ENCODE results near the gene F9. TPM values are rescaled to one million over a fixed set of nuclear protein-coding genes. Genes with fewer than 3 reads are reported as not detected.

The F9 gene
- total RNA-seq, 1 donor from 2014 or later, result not detected

DNA sequence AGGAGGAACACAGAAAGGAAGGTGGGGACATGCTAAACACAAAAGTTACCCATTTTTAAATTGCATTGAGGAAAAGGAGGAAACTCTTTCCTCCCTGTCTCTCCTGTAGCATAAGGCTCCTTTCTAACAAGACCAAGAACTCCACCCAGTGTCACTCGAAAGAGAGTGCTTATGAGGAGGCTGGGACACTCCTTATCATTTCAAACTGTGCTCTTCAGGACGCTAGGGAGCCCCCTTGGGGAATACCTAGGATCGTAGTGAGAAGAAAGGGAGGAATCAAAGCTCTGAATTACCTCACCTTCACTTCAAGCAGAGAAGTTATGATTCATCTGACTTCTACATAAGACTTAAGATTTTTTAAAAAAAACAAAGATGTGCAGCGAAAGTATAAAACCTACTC is 65.5 kb downstream of the F9 start:
- intact Hi-C loops (cut with micrococcal nuclease), result no loop called here

DNA sequence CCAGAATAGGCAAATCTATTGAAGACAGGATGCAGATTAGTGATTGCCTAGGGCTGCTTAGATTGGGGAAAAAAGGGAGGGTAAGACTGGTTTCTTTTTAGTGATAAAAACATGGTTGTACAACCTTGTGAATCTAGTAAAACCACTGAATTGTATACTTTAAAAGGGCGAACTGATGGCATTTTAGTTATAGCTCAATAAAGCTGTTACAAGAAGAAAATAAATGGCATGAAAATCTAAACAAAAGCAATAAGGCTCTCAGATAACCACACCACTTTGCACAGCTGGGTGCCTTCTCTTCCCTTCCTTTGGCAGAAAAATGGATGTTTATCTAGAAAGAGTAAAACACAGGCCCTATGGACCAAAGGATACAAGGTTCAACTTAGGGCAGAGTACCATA is 69.6 kb downstream of the F9 start:
- intact Hi-C loops (cut with micrococcal nuclease), result no loop called here

Other genes with a start within 250 kb of the F9 start
- gene MCF2, start 177.4 kb downstream of the F9 start, total RNA-seq, result 0.23 and 0.34 TPM in 2 replicates

Data from T-helper 2 cell treated with Interferon-gamma antibody and Interleukin-4, amounts not matched to agents 100 ng/mL and 5 ng/mL, for 36 hours (primary cell).